ENCODE results near the gene TAS2R41. TPM values are rescaled to one million over a fixed set of nuclear protein-coding genes. Genes with fewer than 3 reads are reported as not detected.
"Not testable (repeated sequence)": the region's sequence is repeated elsewhere in the genome, so short reads cannot be mapped to it uniquely, and the experiment has no call there.

The TAS2R41 gene
- total RNA-seq, 1 donor from 2014 or later = not detected

GRCh38 chr7:143480501-143480900 is 2.8 kb downstream of the TAS2R41 start:
- no peak for TF ChIP-seq CTCF (IDR thresholded peaks at IDR 0.05; ENCODE audit: insufficient read depth, low read length, severe bottlenecking)
- no peaks in the 10 kb centered on the region for H3K27me3 ChIP-seq (ENCODE audit: control insufficient read depth, insufficient read depth, low read length)
- no peak overlapping the region for H3K4me3 ChIP-seq (ENCODE audit: low read depth, low read length)
- FAIRE-seq (no peak), DNase-seq (ENCODE audit: low read depth) (no peak)
- H3K36me3 ChIP-seq (ENCODE audit: control insufficient read depth, insufficient read depth, low read length) = no peaks in the 10 kb centered on the region

DNA sequence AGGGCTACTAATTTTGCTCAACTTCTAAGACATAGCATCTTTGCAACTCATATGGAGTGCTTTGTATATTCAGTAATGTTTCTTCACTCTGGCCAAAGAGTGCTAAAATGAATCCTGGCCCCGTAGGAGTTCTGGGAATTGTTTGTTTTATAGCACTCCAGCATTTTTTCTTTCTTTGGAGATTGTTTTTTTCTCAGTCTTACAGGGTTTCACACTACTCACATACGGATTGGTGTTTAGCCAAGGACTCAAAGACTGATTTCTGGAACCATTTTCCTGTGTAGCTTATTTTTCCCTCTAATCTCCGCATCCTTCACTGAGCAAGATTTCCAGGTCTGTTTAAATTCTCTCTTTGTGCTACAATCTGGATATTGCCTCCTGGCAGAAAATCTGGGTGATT is 6.4 kb downstream of the TAS2R41 start:
- DNase-seq (ENCODE audit: low read depth) (no peak), FAIRE-seq (no peak)
- TF ChIP-seq CTCF (IDR thresholded peaks at IDR 0.05; ENCODE audit: insufficient read depth, low read length, severe bottlenecking) = no peak
- Histone ChIP-seq H3K4me3 (ENCODE audit: low read depth, low read length) (no peak overlapping the region), H3K27me3 (ENCODE audit: control insufficient read depth, insufficient read depth, low read length) (no peaks in the 10 kb centered on the region), H3K36me3 (ENCODE audit: control insufficient read depth, insufficient read depth, low read length) (no peaks in the 10 kb centered on the region)

- Histone ChIP-seq H3K36me3 (ENCODE audit: control insufficient read depth, insufficient read depth, low read length) (no peaks in the 10 kb centered on the region), H3K27me3 (ENCODE audit: control insufficient read depth, insufficient read depth, low read length) (no peaks in the 10 kb centered on the region), H3K4me3 (ENCODE audit: low read depth, low read length) (no peak overlapping the region)
- TF ChIP-seq CTCF (IDR thresholded peaks at IDR 0.05; ENCODE audit: insufficient read depth, low read length, severe bottlenecking) = no peak
- no peak for FAIRE-seq
- DNase-seq (ENCODE audit: low read depth) = no peak
These were observed 7.4 kb downstream of the TAS2R41 start for GRCh38 chr7:143485094-143485493.

DNA sequence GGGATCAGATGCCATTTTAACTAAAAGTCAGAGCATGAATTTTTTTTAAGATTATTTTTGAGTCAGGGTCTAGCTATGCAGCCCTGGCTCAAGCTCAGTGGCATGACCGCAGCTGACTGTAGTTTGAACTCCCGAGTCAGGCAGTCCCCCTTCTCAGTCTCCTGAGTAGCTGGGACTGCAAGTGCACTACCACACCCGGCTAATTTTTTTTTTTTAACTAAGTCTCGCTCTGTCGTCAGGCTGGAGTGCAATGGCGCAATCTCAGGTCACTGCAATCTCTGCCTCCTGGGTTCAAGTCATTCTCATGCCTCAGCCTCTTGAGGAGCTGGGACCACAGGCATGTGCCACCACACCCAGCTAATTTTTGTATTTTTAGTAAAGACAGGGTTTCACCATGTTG is 7.8 kb downstream of the TAS2R41 start:
- H3K27me3 ChIP-seq (ENCODE audit: control insufficient read depth, insufficient read depth, low read length) = no peaks in the 10 kb centered on the region
- no peak for TF ChIP-seq CTCF (IDR thresholded peaks at IDR 0.05; ENCODE audit: insufficient read depth, low read length, severe bottlenecking)
- no peak overlapping the region for H3K4me3 ChIP-seq (ENCODE audit: low read depth, low read length)
- FAIRE-seq (no peak), DNase-seq (ENCODE audit: low read depth) (no peak)
- H3K36me3 ChIP-seq (ENCODE audit: control insufficient read depth, insufficient read depth, low read length) = no peaks in the 10 kb centered on the region

GRCh38 chr7:143486266-143486665 is 8.6 kb downstream of the TAS2R41 start:
- DNase-seq (ENCODE audit: low read depth); FAIRE-seq; H3K27me3 ChIP-seq (ENCODE audit: control insufficient read depth, insufficient read depth, low read length); H3K36me3 ChIP-seq (ENCODE audit: control insufficient read depth, insufficient read depth, low read length); H3K4me3 ChIP-seq (ENCODE audit: low read depth, low read length): not testable (repeated sequence)

DNA sequence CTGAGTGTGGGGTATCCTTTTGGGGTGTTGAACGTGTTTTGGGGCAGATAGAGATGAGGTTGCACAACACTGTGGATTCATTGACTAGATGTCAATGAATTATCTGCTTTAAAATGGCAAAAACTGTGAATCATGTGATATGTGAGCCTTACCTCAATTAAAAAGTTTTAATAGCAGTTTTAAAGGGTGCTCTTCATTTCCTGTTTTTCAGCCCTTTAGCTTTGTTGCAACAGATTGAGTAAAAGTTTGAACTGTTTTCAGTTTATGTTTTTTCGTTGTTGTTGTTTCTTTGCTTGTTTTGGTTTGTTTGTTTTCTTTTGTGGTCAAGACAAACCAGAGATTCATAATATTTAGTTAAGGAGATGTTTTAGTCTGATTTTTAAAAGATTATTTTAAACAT is 9.4 kb downstream of the TAS2R41 start:
- DNase-seq (ENCODE audit: low read depth) (no peak), FAIRE-seq (no peak)
- Histone ChIP-seq H3K27me3 (ENCODE audit: control insufficient read depth, insufficient read depth, low read length) (no peaks in the 10 kb centered on the region), H3K4me3 (ENCODE audit: low read depth, low read length) (no peak overlapping the region), H3K36me3 (ENCODE audit: control insufficient read depth, insufficient read depth, low read length) (no peaks in the 10 kb centered on the region)
- TF ChIP-seq CTCF (IDR thresholded peaks at IDR 0.05; ENCODE audit: insufficient read depth, low read length, severe bottlenecking) = no peak
